ENCODE data around the gene LDHD.

DNA sequence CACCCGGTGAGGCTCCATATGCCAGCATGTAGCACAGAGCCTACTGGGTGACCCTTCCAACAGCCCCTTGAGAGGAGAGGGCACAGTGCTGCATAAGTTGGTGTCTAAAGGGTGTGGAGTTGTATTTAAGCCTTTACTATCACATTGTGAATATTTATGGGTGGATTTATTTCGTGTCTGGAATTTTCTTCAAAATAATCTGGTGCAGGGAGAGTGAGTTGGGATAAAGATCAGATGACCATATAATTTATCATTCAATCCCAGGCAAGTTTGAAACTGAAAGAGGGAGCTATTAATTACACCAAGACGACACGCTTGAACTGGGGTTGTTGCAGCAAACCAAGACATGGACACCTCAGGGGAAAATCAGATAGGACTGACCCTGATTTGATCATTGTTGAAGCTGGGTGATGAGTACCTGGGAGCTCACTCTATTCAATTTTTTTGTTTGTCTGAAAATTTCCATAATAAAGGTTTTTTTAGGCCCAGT is 42.2 kb downstream of the LDHD start:
- TF ChIP-seq RAD21 (CRISPR knock-in tag; conservative IDR thresholded peaks at IDR 0.05 in 1 of 2, IDR thresholded peaks at IDR 0.05 in 1 of 2), result no peak
- TF ChIP-seq HDAC2 (IDR thresholded peaks at IDR 0.05), result no peak
